IMR-90 (cell line): ENCODE data around the gene MRC1. TPM values are rescaled to one million over a fixed set of nuclear protein-coding genes. Genes with fewer than 3 reads are reported as not detected.

Experiments used
- ATAC-seq: fragments of 200-7000 bp; cut with Tn5 transposase; 2 replicates; pipeline ENCODE4 v1.9.1; 2020; ENCODE audit warnings: low read depth, mild to moderate bottlenecking, moderate library complexity
- BruUV-seq: library from RNA; stranded (reverse); fragments of 400-500 nt; replicated peaks from 2 replicates; lab custom pipeline; 2021; lab: Mats Ljungman, UMichigan
- CTCF ChIA-PET: fragments of 300-600 bp; formaldehyde crosslinking; extraction: SDS; loops from one replicate; lab custom pipeline; 2021; ENCODE audit warnings: antibody characterized with exemption; lab: Yijun Ruan, JAX
- POLR2A ChIA-PET: fragments of 300-600 bp; sonication (Branson Sonifier 250); formaldehyde crosslinking; loops from one replicate; lab custom pipeline; 2022; ENCODE audit warnings: antibody characterized with exemption; ENCODE audit not compliant: unreplicated experiment; lab: Charles Lee
- DNase-seq: peaks from one replicate; pipeline ENCODE4 v3.0.0; 2013
- H2AFZ ChIP-seq: replicated peaks from 2 replicates; pipeline ENCODE3; 2013; ENCODE audit warnings: low read length, mild to moderate bottlenecking; ENCODE audit not compliant: poor library complexity
- H2AK5ac ChIP-seq: 2 replicates; pipeline ENCODE4 v1.6.1; 2013; ENCODE audit warnings: low read depth, low read length, inconsistent platforms
- H2AK9ac ChIP-seq: replicated peaks from 2 replicates; pipeline ENCODE3; 2013; ENCODE audit warnings: mild to moderate bottlenecking, low read depth, low read length, moderate library complexity; ENCODE audit not compliant: poor library complexity
- H2BK120ac ChIP-seq: 2 replicates; pipeline ENCODE4 v1.6.1; 2013; ENCODE audit warnings: low read depth, low read length, inconsistent platforms
- H2BK15ac ChIP-seq: 3 replicates; pipeline ENCODE4 v1.6.1; 2013; ENCODE audit warnings: low read depth, low read length, inconsistent platforms
- H2BK20ac ChIP-seq: 2 replicates; pipeline ENCODE4 v1.6.1; 2013; ENCODE audit warnings: low read depth, mild to moderate bottlenecking, inconsistent platforms, low read length, moderate library complexity
- H2BK5ac ChIP-seq: 2 replicates; pipeline ENCODE4 v1.6.1; 2013; ENCODE audit warnings: mild to moderate bottlenecking, low read depth, low read length, inconsistent platforms; ENCODE audit not compliant: poor library complexity, severe bottlenecking
- H3K14ac ChIP-seq: replicated peaks from 2 replicates; pipeline ENCODE4 v1.6.1; 2013; ENCODE audit warnings: low read depth, low read length, inconsistent platforms
- H3K18ac ChIP-seq: 2 replicates; pipeline ENCODE4 v1.6.1; 2013; ENCODE audit warnings: low read depth, low read length, control low read depth
- H3K23ac ChIP-seq: 2 replicates; pipeline ENCODE4 v1.6.1; 2013; ENCODE audit warnings: low read depth, low read length, inconsistent platforms
- H3K27ac ChIP-seq: 2 replicates; pipeline ENCODE4 v1.5.1; 2013; ENCODE audit warnings: mild to moderate bottlenecking, control low read depth, low read length; ENCODE audit not compliant: insufficient read depth
- H3K27me3 ChIP-seq: 2 replicates; pipeline ENCODE4 v1.6.1; 2013; ENCODE audit warnings: low read length; ENCODE audit not compliant: control insufficient read depth, insufficient read depth
- H3K36me3 ChIP-seq: 2 replicates; pipeline ENCODE4 v1.6.1; 2013; ENCODE audit warnings: low read length, mixed read lengths; ENCODE audit not compliant: control insufficient read depth, insufficient read depth
- H3K4ac ChIP-seq: 2 replicates; pipeline ENCODE4 v1.6.1; 2013; ENCODE audit warnings: low read depth, low read length, inconsistent platforms
- H3K4me1 ChIP-seq: 2 replicates; pipeline ENCODE4 v1.6.1; 2013; ENCODE audit warnings: low read length, mixed read lengths; ENCODE audit not compliant: control insufficient read depth, insufficient read depth
- H3K4me2 ChIP-seq: 2 replicates; pipeline ENCODE4 v1.6.1; 2013; ENCODE audit warnings: low read depth, mild to moderate bottlenecking, control low read depth, low read length, moderate library complexity
- H3K4me3 ChIP-seq: 2 replicates; pipeline ENCODE4 v1.5.1; 2013; ENCODE audit warnings: low read depth, mild to moderate bottlenecking, control low read depth, low read length, moderate library complexity; ENCODE audit not compliant: insufficient read depth
- H3K56ac ChIP-seq: 2 replicates; pipeline ENCODE4 v1.6.1; 2013; ENCODE audit warnings: low read length, inconsistent platforms; ENCODE audit not compliant: insufficient read depth; ENCODE audit errors: extremely low read depth
- H3K79me1 ChIP-seq, 2 experiments: 2 replicates each; pipeline ENCODE4 v1.6.1; 2013; ENCODE audit warnings: low read length in 2 of 2, inconsistent platforms in 1 of 2, low read depth in 1 of 2
- H3K9ac ChIP-seq: 2 replicates; pipeline ENCODE4 v1.6.1; 2013; ENCODE audit warnings: low read depth, low read length, control low read depth
- H3K9me1 ChIP-seq: 2 replicates; pipeline ENCODE4 v1.6.1; 2013; ENCODE audit warnings: low read length, inconsistent platforms; ENCODE audit not compliant: insufficient read depth
- H3K9me3 ChIP-seq: 2 replicates; pipeline ENCODE4 v1.6.1; 2013; ENCODE audit warnings: low read length; ENCODE audit not compliant: control insufficient read depth, insufficient read depth
- H4K20me1 ChIP-seq: 2 replicates; pipeline ENCODE4 v1.6.1; 2013; ENCODE audit warnings: low read length, inconsistent platforms; ENCODE audit not compliant: insufficient read depth
- H4K5ac ChIP-seq: 2 replicates; pipeline ENCODE4 v1.6.1; 2013; ENCODE audit warnings: mild to moderate bottlenecking, low read depth, low read length, control low read depth
- H4K8ac ChIP-seq, 2 experiments: 2 replicates each; pipeline ENCODE4 v1.6.1; 2013; ENCODE audit warnings: low read depth in 2 of 2, low read length in 2 of 2, control low read depth in 1 of 2, inconsistent platforms in 1 of 2
- H4K91ac ChIP-seq: 2 replicates; pipeline ENCODE4 v1.6.1; 2013; ENCODE audit warnings: low read depth, low read length, inconsistent platforms; ENCODE audit not compliant: insufficient read depth
- BHLHE40 ChIP-seq: fragments of 150-350 bp; IDR thresholded peaks from 2 replicates; pipeline ENCODE4 v1.6.1; 2016; ENCODE audit warnings: mild to moderate bottlenecking, low read depth, low read length
- CEBPB ChIP-seq: IDR thresholded peaks from 2 replicates; pipeline ENCODE4 v1.6.1; 2012; ENCODE audit warnings: low read depth, low read length, improper control_type of control experiment
- CTCF ChIP-seq: conservative IDR thresholded peaks from 2 replicates; pipeline ENCODE4 v1.5.1; 2012; ENCODE audit warnings: mild to moderate bottlenecking, low read depth, low read length, improper control_type of control experiment
- FOS ChIP-seq: fragments of 150-350 bp; IDR thresholded peaks from 2 replicates; pipeline ENCODE4 v1.6.1; 2016; ENCODE audit warnings: low read depth, low read length
- MAZ ChIP-seq: IDR thresholded peaks from 2 replicates; pipeline ENCODE4 v1.6.1; 2012; ENCODE audit warnings: low read depth, mild to moderate bottlenecking, low read length, improper control_type of control experiment, moderate library complexity, borderline replicate concordance
- POLR2A ChIP-seq: IDR thresholded peaks from 2 replicates; pipeline ENCODE4 v1.6.1; 2012; ENCODE audit warnings: mild to moderate bottlenecking, low read depth, low read length
- RFX5 ChIP-seq: IDR thresholded peaks from 2 replicates; pipeline ENCODE4 v1.8.0; 2012; ENCODE audit warnings: low read depth, mild to moderate bottlenecking, low read length, moderate library complexity
- SMC3 ChIP-seq: fragments of 150-350 bp; IDR thresholded peaks from 2 replicates; pipeline ENCODE4 v1.6.1; 2016; ENCODE audit warnings: low read depth, mild to moderate bottlenecking, antibody characterized with exemption, low read length, moderate library complexity
- USF2 ChIP-seq: fragments of 150-350 bp; IDR thresholded peaks from 2 replicates; pipeline ENCODE4 v1.6.1; 2017; ENCODE audit warnings: mild to moderate bottlenecking, antibody characterized with exemption, low read length, low read depth
- WGBS, 2 experiments: methylation state at CpG; one replicate each; pipeline versions ENCODE4 v1.1.5 to v1.1.7; 2013; ENCODE audit warnings: missing lambda C conversion rate in 2 of 2; ENCODE audit not compliant: insufficient read length in 1 of 2; ENCODE audit errors: extremely low coverage in 2 of 2; 5-methylcytosine and 5-hydroxymethylcytosine counted together
- dilution Hi-C: fragments of 300-500 bp; cut with HindIII; formaldehyde crosslinking; loops from one replicate; pipeline ENCODE4 v1.14.3; 2018; ENCODE audit warnings: low sequenced_read_pairs; ENCODE audit not compliant: unreplicated experiment
- in situ Hi-C: fragments of 300-500 bp; cut with MboI; formaldehyde crosslinking; loops from 3 replicates; pipeline ENCODE4 v1.14.3; 2019; ENCODE audit warnings: low sequenced_read_pairs, inconsistent platforms, mixed read lengths
- intact Hi-C: fragments of 100-400 bp; cut with micrococcal nuclease; formaldehyde crosslinking; loops from 2 replicates; pipeline ENCODE4 v1.10.0; 2022
- polyA plus RNA-seq, 3 experiments: library from polyadenylated mRNA; depleted of rRNA; stranded (reverse); fragments of >200 nt; gene quantifications; 2 replicates each; pipeline ENCODE4 v1.2.3, GENCODE V29; 2012; ENCODE audit warnings: low replicate concordance in 1 of 3
- total RNA-seq: library from RNA; depleted of rRNA; stranded (reverse); fragments of >200 nt; gene quantifications from 2 replicates; pipeline ENCODE4 v1.2.3, GENCODE V29; 2012

The MRC1 gene
- total and polyA plus RNA-seq, 2 of the 4 experiments (the other 2 are of a cell fraction): not detected

GRCh38 chr10:17871036-17871435, 61.9 kb downstream of the MRC1 start:
- intact Hi-C loops (no loop called here), dilution Hi-C loops (no loop called here), in situ Hi-C loops (no loop called here)
- no peak overlapping the region for H4K91ac ChIP-seq
- no peak overlapping the region for H4K8ac ChIP-seq
- no CpG with 5 or more reads among the region's 6 CpGs for WGBS, 2 experiments
- H2BK120ac ChIP-seq: no peak overlapping the region
- H3K36me3 ChIP-seq: no peaks in the 10 kb centered on the region
- H4K5ac ChIP-seq: no peak overlapping the region
- no peak overlapping the region for H2BK20ac ChIP-seq
- no peaks in the 10 kb centered on the region for H4K20me1 ChIP-seq
- H3K4me3 ChIP-seq: no peak overlapping the region
- no peak overlapping the region for H3K27ac ChIP-seq
- H3K23ac ChIP-seq: no peak overlapping the region
- no peaks in the 10 kb centered on the region for H3K4me1 ChIP-seq
- TF ChIP-seq USF2 (no peak), CEBPB (no peak), FOS (no peak), POLR2A (no peak), MAZ (no peak), RFX5 (no peak), BHLHE40 (no peak), SMC3 (no peak), CTCF (no peak)
- no TSS peak for BruUV-seq
- H3K9me3 ChIP-seq: no peaks in the 10 kb centered on the region
- H3K14ac ChIP-seq: no peak overlapping the region
- DNase-seq: no peak
- H3K4ac ChIP-seq: no peak overlapping the region
- no peak overlapping the region for H3K56ac ChIP-seq
- no peak overlapping the region for H2AK5ac ChIP-seq
- ATAC-seq: no peak
- H3K18ac ChIP-seq: no peak overlapping the region
- no peak overlapping the region for H2BK5ac ChIP-seq
- H3K4me2 ChIP-seq: no peak overlapping the region
- POLR2A ChIA-PET: no interaction called here
- CTCF ChIA-PET: no interaction called here
- no peak overlapping the region for H3K9ac ChIP-seq
- H2AFZ ChIP-seq: no peak overlapping the region
- H2BK15ac ChIP-seq: no peak overlapping the region
- H3K9me1 ChIP-seq: no peaks in the 10 kb centered on the region
- peaks cover 31% of the 10 kb centered on the region for H3K27me3 ChIP-seq
- H3K79me1 ChIP-seq: no peaks in the 10 kb centered on the region
- no peak overlapping the region for H2AK9ac ChIP-seq
